NCI-H2081 (cell line): ENCODE data around the gene WFS1.

Source experiments
- DNase-seq, 2 experiments: peaks; one replicate each; lab custom pipeline; 2025; lab: John Stamatoyannopoulos, UW

The WFS1 gene

DNA sequence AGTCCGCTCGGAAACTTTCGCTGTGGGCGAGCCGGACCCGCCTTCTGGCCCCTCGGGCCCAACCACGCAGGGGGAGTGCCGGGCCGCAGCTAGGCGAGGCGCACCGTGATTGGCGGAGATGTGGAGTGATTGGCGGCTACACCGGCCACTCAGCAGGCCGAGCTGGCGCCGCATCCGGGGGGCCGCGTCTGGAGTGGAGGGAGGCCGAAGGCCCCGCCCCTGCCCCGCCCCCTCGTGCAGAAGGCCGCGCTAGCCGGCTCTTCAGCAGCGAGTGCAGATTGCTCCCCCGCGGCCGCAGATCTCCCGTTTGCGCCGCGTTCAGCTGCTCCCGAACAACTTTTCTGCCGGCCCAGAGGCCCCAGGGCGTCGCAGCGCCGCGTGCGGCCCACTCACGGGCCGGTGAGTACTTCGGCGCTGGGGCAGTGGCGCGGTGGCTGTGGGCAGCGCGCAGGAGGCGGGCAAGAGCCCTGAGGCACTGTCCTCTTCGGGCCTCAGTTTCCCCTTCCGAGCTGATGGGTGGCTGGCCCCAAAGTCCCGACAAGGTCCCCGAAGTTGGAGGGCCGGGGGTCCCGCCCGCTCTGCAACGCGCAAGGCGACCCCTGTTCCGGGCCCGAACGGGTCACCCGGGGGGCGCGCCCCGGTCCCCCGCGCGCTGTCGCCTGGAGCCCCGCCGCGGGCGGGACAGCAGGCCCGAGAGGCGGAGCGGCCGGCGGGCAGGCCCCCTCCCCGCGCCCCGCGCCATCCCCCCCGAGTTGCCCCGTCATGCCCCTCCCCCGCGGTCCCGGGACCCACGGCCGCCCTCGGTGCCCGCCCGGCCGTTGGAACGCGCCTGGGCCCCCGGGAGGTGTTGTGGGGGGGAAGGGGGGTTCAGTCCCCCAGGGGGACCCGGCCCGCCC is at the start of gene WFS1:
Gene WFS1, plus strand, starts transcription at position 235 of the 896 bp plus-strand sequence. CDS start 7,606 bp downstream, outside the sequence.
- DNase-seq: peak; percentile 98

DNA sequence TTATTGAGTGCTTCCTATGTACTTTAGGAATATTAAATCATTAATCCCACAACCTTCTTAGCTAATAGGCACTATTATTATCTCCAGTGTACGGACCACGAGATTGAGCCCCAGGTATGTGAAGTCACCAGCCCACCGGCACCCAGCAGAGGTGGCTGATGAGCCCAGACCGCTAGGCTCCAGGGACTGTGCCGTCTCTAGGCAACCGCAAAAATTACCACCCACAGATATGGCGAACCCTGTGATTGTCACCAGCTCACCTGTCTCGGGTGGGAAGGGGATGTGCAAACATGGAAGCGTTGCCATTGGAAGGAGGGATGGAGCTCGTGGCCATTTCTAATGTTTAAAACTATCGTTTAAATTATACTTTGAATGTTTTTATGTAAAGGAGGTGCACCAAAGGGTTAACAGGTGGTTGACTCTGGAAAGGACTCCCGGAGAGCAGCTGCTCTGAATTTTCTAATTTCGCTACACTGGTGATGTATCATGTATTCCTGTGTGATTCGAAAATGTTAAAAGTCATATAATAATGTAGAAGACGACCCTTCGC is 48.3 kb upstream of the WFS1 start:
- DNase-seq: peak; percentile 39 to 61

DNA sequence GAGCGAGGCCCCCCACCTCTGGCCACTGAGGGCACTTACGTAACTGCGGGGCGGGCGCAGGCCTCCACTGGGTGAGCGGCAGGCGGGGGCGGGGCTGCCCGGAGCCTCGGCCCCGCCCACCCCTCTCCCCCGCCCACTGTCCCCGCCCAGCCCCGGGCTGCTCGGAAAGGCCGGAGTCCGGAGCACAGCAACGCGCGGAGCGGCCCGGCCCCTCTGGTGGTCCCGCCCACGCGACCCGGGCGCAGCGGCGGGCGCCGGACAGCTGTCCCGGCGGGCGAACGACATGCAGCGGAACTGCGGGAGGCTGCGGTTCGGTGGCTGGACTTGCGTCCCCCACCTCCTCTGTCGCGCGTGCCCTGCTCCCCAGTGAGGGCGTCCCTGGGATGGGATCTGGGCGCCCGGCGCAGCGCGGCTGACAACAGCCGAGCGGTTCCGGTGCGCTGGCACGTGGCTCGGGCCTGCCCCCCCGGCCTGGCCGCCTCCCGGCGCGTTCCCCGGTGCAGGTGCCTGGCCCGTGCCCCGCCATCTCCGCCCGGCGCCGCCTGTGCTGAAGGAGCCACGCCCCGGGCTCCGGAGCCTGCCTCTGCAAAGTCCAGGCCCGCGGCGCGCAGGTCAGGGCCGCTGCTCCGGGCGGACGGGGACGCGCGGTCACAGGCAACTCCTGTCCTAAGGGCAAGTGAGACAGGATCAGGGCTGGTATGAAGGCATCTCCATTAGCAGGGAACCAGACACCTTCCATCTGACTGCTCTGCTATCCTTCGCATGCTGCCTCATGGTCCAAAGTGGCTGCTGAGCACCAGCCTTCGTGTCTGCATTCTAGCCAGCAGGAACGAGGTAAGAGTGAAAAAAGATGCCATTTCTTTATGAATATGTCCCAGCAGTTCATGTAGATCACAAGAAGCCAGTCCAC is 47.5 kb upstream of the WFS1 start:
- DNase-seq: peak; percentile 63

- DNase-seq: peak; percentile 8 to 58
Measured at GRCh38 chr4:6222761-6223292, 46.8 kb upstream of the WFS1 start.

DNA sequence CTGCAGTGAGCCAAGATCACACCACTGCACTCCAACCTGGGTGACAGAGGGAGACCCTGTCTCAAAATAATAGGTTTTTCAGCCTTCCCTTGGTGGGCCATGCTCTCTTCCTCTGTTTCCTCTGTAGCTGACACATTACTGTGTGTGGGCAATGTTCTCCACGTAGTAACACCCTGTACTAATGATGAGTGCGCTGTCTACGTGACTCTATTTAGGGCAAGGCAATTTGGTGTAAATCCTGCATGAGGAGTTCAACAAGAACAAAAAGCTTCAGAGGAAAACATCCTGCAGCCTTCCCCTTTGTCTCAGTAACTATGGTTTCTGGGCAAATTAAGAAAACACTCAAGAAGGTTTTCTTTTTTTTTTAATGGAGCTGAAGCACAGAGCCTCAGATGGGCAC is 44.9 kb upstream of the WFS1 start:
- no peak for DNase-seq

DNA sequence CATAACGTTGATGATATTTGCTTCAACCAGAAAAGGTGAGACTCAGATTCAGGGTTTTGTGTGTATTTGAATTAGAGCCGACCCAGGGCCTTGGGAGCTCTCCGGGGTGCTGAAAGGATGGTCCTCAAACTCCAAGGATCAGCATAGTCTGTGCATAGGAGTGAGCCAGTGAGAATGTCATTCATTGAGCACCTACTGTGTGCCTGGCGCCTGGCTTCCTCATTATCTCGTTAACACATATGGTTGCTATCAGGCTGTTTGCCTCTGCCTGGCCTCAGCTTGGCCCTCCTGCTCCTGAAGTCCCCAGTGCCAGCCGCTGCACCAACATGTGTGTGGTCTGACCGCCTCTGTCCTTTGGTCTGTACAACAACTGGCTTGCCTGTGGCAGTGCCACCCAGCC is 44.2 kb upstream of the WFS1 start:
- DNase-seq: no peak

- DNase-seq: no peak
Measured at GRCh38 chr4:6226506-6226905, 43.1 kb upstream of the WFS1 start.

DNA sequence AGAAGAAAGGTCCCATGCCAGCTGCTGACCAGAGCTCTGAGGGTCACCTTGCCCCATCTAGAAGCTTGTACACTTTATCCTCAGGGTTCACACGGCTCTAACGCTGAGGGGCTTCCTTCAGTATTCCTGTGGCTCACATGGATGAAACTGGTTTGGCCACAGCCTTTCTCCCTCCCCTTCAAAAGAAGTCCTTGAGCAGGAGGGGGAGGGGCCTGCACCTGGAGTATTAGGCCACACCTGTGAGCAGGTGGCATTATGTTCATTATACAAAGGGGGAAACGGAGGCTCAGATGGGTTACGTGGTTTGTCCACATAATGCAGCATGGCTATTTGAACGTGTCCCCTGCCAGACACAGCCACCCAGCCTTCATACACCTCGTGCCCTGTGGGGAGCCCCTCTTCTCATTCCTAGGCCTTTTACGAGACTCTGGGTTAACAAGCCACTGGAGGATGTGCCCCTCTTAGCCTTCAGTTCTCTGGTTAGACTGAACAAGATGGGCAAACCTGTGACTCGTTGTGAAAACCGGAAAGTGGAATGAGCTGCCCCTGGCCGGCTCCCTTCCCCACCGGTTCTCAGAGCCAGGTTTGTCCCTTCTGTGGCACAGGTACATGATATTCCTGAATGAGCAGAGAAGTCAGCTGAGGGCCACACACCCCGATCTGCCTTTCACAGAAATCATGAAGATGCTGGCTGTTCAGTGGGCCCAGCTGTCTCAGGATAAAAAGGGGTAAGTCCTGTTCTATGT is 42.1 kb upstream of the WFS1 start:
- no peak for DNase-seq

DNA sequence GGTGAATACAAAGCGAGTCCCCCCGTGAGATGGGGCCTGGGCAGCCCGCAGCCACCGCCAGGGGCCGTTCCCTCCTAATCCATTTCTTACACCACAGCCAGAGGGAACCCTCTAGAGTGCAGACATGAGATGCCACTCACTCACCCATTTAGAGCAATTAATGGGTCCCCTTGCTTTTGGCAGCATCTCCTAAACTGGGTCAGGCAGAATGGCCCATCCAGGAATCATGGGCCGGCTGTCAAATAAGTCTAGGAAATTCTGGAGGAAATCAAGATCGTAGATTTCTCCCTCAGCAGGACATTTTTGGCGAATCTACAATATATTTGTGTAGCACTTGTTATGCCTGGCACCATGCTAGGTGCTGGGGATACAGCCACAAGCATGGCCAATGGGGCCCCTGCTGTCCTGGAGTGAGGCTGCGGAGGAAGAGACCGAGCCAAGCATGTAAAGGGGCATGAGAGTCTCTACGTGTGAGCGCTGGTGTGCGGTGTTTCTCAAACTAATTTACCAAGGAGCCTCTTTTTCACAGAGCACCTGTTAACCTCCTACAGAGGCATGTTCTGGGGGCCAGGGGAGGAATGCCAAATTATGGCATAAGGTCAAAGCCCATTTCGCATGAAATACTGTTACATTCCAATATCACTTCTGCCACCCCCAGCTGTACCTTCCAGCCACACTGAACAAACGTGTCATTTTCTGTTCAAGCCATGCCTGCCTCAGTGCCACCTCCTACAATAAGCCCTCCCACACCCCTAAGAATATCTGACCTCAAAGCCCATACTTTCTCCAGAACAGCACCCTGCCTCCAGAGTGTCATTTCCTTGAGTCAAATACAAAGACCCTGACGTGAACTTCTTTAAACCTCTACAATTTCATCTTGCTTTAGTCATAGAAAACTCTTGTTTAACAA is 41.2 kb upstream of the WFS1 start:
- DNase-seq: no peak

DNA sequence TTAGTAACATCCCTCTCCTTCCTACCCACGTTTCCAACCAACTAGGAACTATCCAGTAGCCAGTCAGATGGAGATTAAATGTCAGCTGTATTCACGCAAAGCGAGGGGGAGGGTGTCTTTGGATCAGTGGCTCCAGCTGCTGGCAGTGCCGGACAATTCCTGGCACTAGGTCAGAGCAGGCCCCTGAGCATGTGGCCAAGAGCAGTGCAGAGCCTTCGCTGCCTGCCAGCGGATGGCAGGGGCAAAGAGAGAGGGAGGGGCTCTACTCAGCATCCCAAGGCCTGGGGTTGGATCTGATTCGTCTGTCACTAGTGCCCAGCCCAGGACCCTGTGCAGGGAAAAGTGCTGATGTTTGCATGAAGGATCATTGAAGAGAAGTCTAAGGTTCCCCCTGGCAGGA is 40.6 kb upstream of the WFS1 start:
- DNase-seq: no peak

DNA sequence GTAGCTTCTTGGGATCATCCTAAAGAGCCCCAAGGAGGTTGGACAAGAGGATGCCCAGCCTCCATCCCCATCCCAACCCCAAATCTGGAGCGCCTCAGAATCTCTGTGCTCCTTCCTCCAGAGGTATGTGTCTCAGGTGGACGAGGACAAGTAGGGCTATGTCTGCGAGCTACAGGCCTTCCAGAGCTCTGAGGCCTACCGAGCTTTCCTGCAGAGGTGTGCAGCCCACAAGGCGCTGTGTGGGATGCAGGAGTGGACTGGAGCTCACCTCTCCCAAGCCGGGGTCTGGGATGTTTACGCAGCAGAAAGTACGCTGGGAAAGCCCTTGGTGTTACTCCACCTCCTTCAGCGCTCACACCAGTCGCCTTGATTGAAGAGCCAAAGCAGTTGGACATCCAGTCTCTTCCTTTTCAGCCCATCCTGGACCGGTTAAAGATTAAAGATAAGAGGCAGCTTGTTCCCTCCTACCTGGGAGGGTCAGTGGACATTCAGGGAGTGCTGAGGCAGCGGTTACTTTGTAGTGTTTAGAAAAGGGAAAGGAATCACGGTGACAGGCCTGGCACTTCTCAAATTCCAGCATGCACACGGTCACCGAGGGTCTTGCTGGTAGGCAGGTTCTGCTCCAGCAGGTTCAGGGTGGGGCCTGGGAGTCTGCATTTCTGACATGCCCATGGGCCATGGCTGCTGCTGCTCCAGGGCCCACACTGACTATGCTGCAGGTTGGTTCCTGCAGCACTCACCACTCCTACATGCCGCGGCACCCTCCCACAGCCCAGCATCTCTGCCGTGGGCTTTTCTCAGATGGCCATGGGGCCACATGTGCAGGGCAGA is 39.8 kb upstream of the WFS1 start:
- DNase-seq: no peak

DNA sequence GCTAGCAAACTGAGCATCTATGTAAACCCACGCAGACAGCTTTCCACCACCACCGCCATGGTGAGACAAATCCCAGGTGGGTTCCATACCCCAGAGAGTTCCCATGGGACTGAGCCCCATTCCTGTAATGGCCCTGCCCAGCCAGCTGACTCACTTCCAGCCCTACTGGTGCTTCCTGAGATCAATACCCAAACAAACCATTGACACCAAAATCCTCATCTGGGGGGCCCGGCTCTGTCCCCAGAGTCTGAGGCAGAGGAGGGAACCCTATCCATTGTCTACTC is 39.2 kb upstream of the WFS1 start:
- no peak for DNase-seq

DNA sequence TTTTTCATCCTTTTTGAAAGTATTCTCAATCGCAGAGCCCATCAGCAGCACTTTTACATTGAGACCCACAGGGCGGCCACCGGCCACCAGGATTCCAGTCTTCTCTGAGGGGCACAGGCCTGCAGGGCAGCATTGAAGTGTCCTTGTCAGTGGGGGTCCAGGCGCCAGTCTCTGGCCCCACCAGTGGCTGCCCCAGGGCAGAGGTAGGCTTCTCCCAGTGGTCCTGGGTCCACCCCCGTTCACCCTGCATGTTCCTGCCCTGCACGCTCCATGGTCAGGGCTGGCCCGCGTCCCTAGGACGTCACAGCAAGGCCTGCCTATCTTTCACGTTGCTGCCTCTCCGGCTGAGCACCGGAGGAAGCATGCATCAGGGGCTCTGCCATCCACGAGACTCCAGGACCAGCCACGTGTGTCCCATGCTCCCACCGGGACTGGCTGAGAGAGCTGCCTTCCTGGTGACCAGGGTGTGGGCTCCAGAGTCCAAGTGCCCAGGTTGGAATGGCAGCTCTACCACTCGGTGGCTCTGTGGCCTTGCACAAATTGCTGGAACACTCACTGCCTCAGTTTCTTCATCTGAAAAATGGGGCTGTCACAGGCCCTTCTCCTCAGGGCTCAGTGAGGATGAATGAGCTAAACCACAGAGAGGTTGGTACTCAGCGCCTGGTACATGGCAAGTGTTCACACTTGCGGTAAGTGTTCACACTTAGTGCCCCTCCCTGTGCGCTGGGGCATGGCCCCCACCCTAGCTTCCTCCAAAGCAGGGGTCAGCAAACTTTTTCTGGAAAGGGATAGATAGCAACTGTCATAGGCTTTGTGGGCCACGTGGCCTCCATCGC is 38.6 kb upstream of the WFS1 start:
- no peak for DNase-seq

GRCh38 chr4:6231663-6232165 is 37.9 kb upstream of the WFS1 start:
- no peak for DNase-seq

GRCh38 chr4:6232836-6233785 is 36.5 kb upstream of the WFS1 start:
- no peak for DNase-seq

- DNase-seq: no peak
Measured at GRCh38 chr4:6233929-6234328, 35.7 kb upstream of the WFS1 start.

DNA sequence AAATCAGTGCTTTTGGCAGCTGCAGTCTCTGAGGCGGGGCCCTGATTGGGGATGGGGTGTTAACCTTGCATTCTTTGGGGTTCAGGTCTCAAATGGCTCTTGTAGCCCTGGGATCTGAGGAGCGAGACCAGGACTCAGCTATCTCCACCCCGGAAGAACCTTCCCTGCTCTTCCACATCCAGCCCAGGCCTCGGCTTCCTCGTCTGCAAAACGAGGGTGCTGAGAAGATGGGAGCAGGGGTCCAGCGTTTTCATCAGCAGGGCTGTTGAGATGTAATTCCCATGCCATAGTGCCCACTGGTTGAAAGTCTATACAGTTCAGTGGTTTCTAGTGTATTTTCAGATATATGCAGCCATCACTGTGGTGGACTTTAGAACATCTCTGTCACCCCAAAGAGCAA is 34.6 kb upstream of the WFS1 start:
- DNase-seq: no peak
